ENCODE results near the gene TSGA10IP. TPM values are rescaled to one million over a fixed set of nuclear protein-coding genes. Genes with fewer than 3 reads are reported as not detected.
A peak's percentile ranks its signal among the peaks of the same experiment; 100 is the strongest.

The TSGA10IP gene
- total and polyA plus RNA-seq, 2 experiments from 2014 or later: 1.6 to 2.0 TPM

- TF ChIP-seq CTCF (conservative IDR thresholded peaks at IDR 0.05; ENCODE audit: low read depth in 2 of 2): no peak
- TF ChIP-seq STAT1 (IDR thresholded peaks at IDR 0.05; ENCODE audit: unreplicated experiment): no peak
- TF ChIP-seq CREB1 (CRISPR knock-in tag; IDR thresholded peaks at IDR 0.05; ENCODE audit: low read depth): no peak
- no peak for TF ChIP-seq REST (IDR thresholded peaks at IDR 0.05; ENCODE audit: unreplicated experiment)
- TF ChIP-seq EZH2phosphoT487 (IDR thresholded peaks at IDR 0.05; ENCODE audit: unreplicated experiment): no peak
Observed at GRCh38 chr11:65954771-65955170, 9.5 kb downstream of the TSGA10IP start (continued).

GRCh38 chr11:65958291-65958690 lies 13.0 kb downstream of the TSGA10IP start:
- Mint-ChIP-seq H3K9me3 (peaks cover 2% of the 10 kb centered on the region; the same call in 1 of the 3 replicates), H3K27ac (no peak overlapping the region), H3K4me3 (no peak overlapping the region), H3K36me3 (ENCODE audit: low read depth) (peaks cover 8% of the 10 kb centered on the region; the same call in 1 of the 3 replicates), H3K4me1 (peaks cover 17% of the 10 kb centered on the region), H3K27me3 (ENCODE audit: insufficient read depth, low read depth, poor library complexity) (peaks cover 14% of the 10 kb centered on the region)
- H3K4me1 ChIP-seq (ENCODE audit: insufficient read depth): peaks cover 8% of the 10 kb centered on the region
- H3K9me2 ChIP-seq (ENCODE audit: insufficient read depth): no peaks in the 10 kb centered on the region
- no peak overlapping the region for H3K4me3 ChIP-seq
- no peak overlapping the region for H3K27ac ChIP-seq (ENCODE audit: low read depth)
- no peak for DNase-seq (ENCODE audit: low spot score)
- no peaks in the 10 kb centered on the region for H3K27me3 ChIP-seq (ENCODE audit: insufficient read depth)
- no peaks in the 10 kb centered on the region for H3K36me3 ChIP-seq (ENCODE audit: insufficient read depth)
- peaks cover 13% of the 10 kb centered on the region for H3K79me2 ChIP-seq (replicated peaks; ENCODE audit: insufficient read depth)
- H4K20me1 ChIP-seq (replicated peaks; ENCODE audit: insufficient read depth): peaks cover 11% of the 10 kb centered on the region
- no peak overlapping the region for H2AFZ ChIP-seq
- ATAC-seq: no peak
- 0 out of 2 replicates have a peak overlapping the region, but pooled peaks have one; percentile 26 for H3K4me2 ChIP-seq
- H3F3A ChIP-seq (replicated peaks; ENCODE audit: low read depth): 0 out of 2 replicates have a peak, but pooled peaks cover 3% of the 10 kb centered on the region
- TF ChIP-seq EZH2phosphoT487 (IDR thresholded peaks at IDR 0.05; ENCODE audit: unreplicated experiment): no peak
- TF ChIP-seq STAT1 (IDR thresholded peaks at IDR 0.05; ENCODE audit: unreplicated experiment): no peak
- no peak for TF ChIP-seq ETS1 (IDR thresholded peaks at IDR 0.05)
- no peak for TF ChIP-seq NANOG (IDR thresholded peaks at IDR 0.05; ENCODE audit: borderline replicate concordance)
- no peak for TF ChIP-seq POLR2AphosphoS5 (IDR thresholded peaks at IDR 0.05; ENCODE audit: low read depth)
- TF ChIP-seq JUNB (IDR thresholded peaks at IDR 0.05; ENCODE audit: unreplicated experiment): no peak
- TF ChIP-seq CREB1 (CRISPR knock-in tag; IDR thresholded peaks at IDR 0.05; ENCODE audit: low read depth): no peak
- no peak for TF ChIP-seq ZNF114 (CRISPR knock-in tag; IDR thresholded peaks at IDR 0.05)
- TF ChIP-seq REST (IDR thresholded peaks at IDR 0.05; ENCODE audit: unreplicated experiment): no peak
- no peak for TF ChIP-seq CTCF (conservative IDR thresholded peaks at IDR 0.05; ENCODE audit: low read depth in 2 of 2)
